OCI-LY1 (cell line): ENCODE results near the gene ACSS1.

Source experiments
- H2AFZ ChIP-seq: fragments of 200-600 bp; sonication (generic), shearing (Covaris generic); 2 replicates; pipeline ENCODE4 v1.6.0; 2014; ENCODE audit warnings: antibody characterized with exemption, mild to moderate bottlenecking, low read length
- H3F3A ChIP-seq: fragments of 200-600 bp; sonication (generic), shearing (Covaris generic); 2 replicates; pipeline ENCODE4 v1.6.0; 2014; ENCODE audit warnings: mild to moderate bottlenecking, antibody characterized with exemption, low read length, moderate library complexity; ENCODE audit not compliant: insufficient read depth
- H3K27ac ChIP-seq: fragments of 200-600 bp; sonication (generic); 2 replicates; pipeline ENCODE4 v1.5.1; 2014; ENCODE audit warnings: low read length, mixed run types, mild to moderate bottlenecking, low read depth; ENCODE audit not compliant: poor library complexity, severe bottlenecking
- H3K27me3 ChIP-seq: fragments of 200-600 bp; sonication (generic); 2 replicates; pipeline ENCODE4 v1.6.0; 2014; ENCODE audit warnings: antibody characterized with exemption, mild to moderate bottlenecking, low read length, moderate library complexity; ENCODE audit not compliant: insufficient read depth
- H3K36me3 ChIP-seq: fragments of 200-600 bp; sonication (generic); 2 replicates; pipeline ENCODE4 v1.6.1; 2014; ENCODE audit warnings: mild to moderate bottlenecking, antibody characterized with exemption, low read length, moderate library complexity, mixed read lengths; ENCODE audit not compliant: insufficient read depth
- H3K4me1 ChIP-seq: fragments of 200-600 bp; sonication (generic); 2 replicates; pipeline ENCODE4 v1.5.1; 2014; ENCODE audit warnings: mild to moderate bottlenecking, low read length, moderate library complexity; ENCODE audit not compliant: insufficient read depth, severe bottlenecking
- H3K4me2 ChIP-seq: fragments of 200-600 bp; sonication (generic), shearing (Covaris generic); 2 replicates; pipeline ENCODE4 v1.6.1; 2014; ENCODE audit warnings: low read length
- H3K4me3 ChIP-seq: fragments of 200-600 bp; sonication (generic); 2 replicates; pipeline ENCODE4 v1.5.1; 2014; ENCODE audit warnings: low read length, low read depth, mild to moderate bottlenecking, mixed read lengths; ENCODE audit not compliant: poor library complexity, severe bottlenecking
- H3K79me2 ChIP-seq: fragments of 200-600 bp; shearing (Covaris generic); 2 replicates; pipeline ENCODE4 v1.6.1; 2016; ENCODE audit warnings: mixed run types, low read length, mixed read lengths; ENCODE audit not compliant: insufficient read depth
- H3K9ac ChIP-seq: fragments of 200-600 bp; sonication (generic), shearing (Covaris generic); 2 replicates; pipeline ENCODE4 v1.6.1; 2014; ENCODE audit warnings: mild to moderate bottlenecking, low read length, mixed read lengths
- H3K9me2 ChIP-seq: fragments of 200-600 bp; sonication (generic), shearing (Covaris generic); 2 replicates; pipeline ENCODE4 v1.6.1; 2014; ENCODE audit warnings: low read depth, mild to moderate bottlenecking, low read length, mixed read lengths
- H3K9me3 ChIP-seq: fragments of 200-600 bp; shearing (Covaris generic); 2 replicates; pipeline ENCODE4 v1.6.1; 2014; ENCODE audit warnings: low read length, mixed read lengths
- H4K20me1 ChIP-seq: fragments of 200-600 bp; sonication (generic), shearing (Covaris generic); 2 replicates; pipeline ENCODE4 v1.6.0; 2016; ENCODE audit warnings: mild to moderate bottlenecking, low read length; ENCODE audit not compliant: insufficient read depth
- CTCF ChIP-seq: fragments of 200-600 bp; sonication (generic), shearing (Covaris generic); IDR thresholded peaks from 2 replicates; pipeline ENCODE4 v1.5.1; 2017; ENCODE audit warnings: mild to moderate bottlenecking, antibody characterized with exemption, low read length, moderate library complexity, mixed read lengths
- EZH2 ChIP-seq: fragments of 200-600 bp; sonication (generic), shearing (Covaris generic); IDR thresholded peaks from 2 replicates; pipeline ENCODE4 v1.8.0; 2017; ENCODE audit warnings: borderline replicate concordance, mixed run types, mild to moderate bottlenecking, antibody characterized with exemption, low read length, moderate library complexity, mixed read lengths

Gene ACSS1

GRCh38 chr20:24980291-24981053 lies 77.5 kb downstream of the ACSS1 start:
- H3K4me2 ChIP-seq = no peak overlapping the region
- no peak overlapping the region for H2AFZ ChIP-seq
- no peaks in the 10 kb centered on the region; the same call in 1 of the 2 replicates for H3K9me3 ChIP-seq
- no peaks in the 10 kb centered on the region for H3K4me1 ChIP-seq
- H3K36me3 ChIP-seq = peaks cover 71% of the 10 kb centered on the region
- H3K9ac ChIP-seq = no peak overlapping the region
- H3K79me2 ChIP-seq = no peaks in the 10 kb centered on the region
- no peaks in the 10 kb centered on the region for H3K9me2 ChIP-seq
- no peaks in the 10 kb centered on the region for H4K20me1 ChIP-seq
- H3K27ac ChIP-seq = no peak overlapping the region
- H3K27me3 ChIP-seq = no peaks in the 10 kb centered on the region
- H3K4me3 ChIP-seq = no peak overlapping the region
- no peak for TF ChIP-seq CTCF
- H3F3A ChIP-seq = no peaks in the 10 kb centered on the region

GRCh38 chr20:24979036-24979960 lies 78.6 kb downstream of the ACSS1 start:
- Histone ChIP-seq H3K9ac (no peak overlapping the region), H3K27ac (no peak overlapping the region), H3K9me2 (no peaks in the 10 kb centered on the region), H3K9me3 (no peaks in the 10 kb centered on the region; the same call in 1 of the 2 replicates), H3K36me3 (peaks cover 73% of the 10 kb centered on the region), H3K79me2 (no peaks in the 10 kb centered on the region), H3K4me3 (no peak overlapping the region), H3K4me1 (no peaks in the 10 kb centered on the region), H2AFZ (no peak overlapping the region), H4K20me1 (no peaks in the 10 kb centered on the region), H3K4me2 (no peak overlapping the region), H3K27me3 (no peaks in the 10 kb centered on the region), H3F3A (no peaks in the 10 kb centered on the region)
- no peak for TF ChIP-seq CTCF
- TF ChIP-seq EZH2 = no peak

GRCh38 chr20:24978513-24978912 lies 79.4 kb downstream of the ACSS1 start:
- Histone ChIP-seq H3K4me1 (no peaks in the 10 kb centered on the region), H3K27me3 (no peaks in the 10 kb centered on the region), H3K79me2 (no peaks in the 10 kb centered on the region), H4K20me1 (no peaks in the 10 kb centered on the region), H3K9me2 (no peaks in the 10 kb centered on the region), H3K4me3 (no peak overlapping the region), H3K9me3 (no peaks in the 10 kb centered on the region; the same call in 1 of the 2 replicates), H3K4me2 (no peak overlapping the region), H3K27ac (no peak overlapping the region), H3K36me3 (peaks cover 78% of the 10 kb centered on the region), H3F3A (no peaks in the 10 kb centered on the region), H3K9ac (no peak overlapping the region), H2AFZ (no peak overlapping the region)
- TF ChIP-seq CTCF (no peak), EZH2 (no peak)
